Measurements from ENCODE around the gene ATP2B2. TPM values are rescaled to one million over a fixed set of nuclear protein-coding genes. Genes with fewer than 3 reads are reported as not detected.

The ATP2B2 gene
- total and polyA plus RNA-seq, 7 donors, result 0.08 to 6.5 (median 0.77) TPM

DNA sequence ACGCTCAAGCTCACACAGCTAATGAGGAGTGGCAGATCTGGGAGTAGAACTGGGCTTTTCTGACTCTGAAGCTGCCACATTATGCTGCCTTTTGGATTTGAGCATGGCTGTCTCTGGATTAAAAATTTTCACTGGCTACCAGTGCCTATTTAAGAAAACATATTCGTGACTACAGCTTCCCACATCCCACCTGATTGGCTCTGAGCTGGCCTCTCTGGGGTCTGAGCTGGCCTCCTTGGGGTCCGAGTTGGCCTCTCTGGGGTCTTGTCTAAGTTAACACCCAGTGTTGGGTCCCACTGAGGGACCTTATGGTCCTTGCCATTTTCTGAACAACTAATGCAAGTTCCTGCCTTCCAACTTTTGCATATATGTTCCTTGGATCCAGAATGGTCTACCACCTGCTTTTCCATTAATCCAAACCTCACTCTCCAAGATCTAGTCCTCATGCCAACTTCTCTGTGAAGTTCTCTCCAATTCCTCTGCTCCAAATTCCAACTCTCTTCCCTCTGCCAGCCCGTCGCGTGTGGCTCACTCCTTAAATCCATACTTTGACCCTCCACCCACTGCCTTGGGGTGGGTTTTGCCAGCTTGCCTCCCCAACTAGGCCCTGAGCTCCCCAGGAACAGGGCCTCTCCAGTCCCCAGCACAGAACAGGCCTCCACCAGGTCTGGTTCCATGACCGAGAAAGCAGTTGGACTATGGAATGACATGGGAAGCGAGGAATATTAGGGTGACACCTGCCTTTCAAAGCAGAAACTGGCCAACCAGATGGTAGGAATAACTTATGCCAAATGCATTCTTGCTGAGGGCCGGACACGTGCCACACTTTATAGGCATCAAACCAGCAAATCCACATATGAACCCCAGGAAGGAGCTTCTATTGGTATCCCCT lies 42.5 kb downstream of the ATP2B2 start:
- H3K27me3 ChIP-seq (ENCODE audit: insufficient read depth in 3 of 3, low read length in 2 of 3), result no peaks in the 10 kb centered on the region
- no peak for ATAC-seq
- H3K27ac ChIP-seq, result peak overlapping the region; percentile 78
- no peak for DNase-seq
- H3K9me3 ChIP-seq, result no peaks in the 10 kb centered on the region
- peaks cover 23% of the 10 kb centered on the region for H3K4me1 ChIP-seq
- no peak overlapping the region for H3K4me3 ChIP-seq
- 60 to 78% (median 63%) methylated on average over 10 of the region's 10 CpGs for WGBS, 3 donors
- intact Hi-C loops (cut with DNase I), result no loop called here
- TF ChIP-seq, protein P1, sequence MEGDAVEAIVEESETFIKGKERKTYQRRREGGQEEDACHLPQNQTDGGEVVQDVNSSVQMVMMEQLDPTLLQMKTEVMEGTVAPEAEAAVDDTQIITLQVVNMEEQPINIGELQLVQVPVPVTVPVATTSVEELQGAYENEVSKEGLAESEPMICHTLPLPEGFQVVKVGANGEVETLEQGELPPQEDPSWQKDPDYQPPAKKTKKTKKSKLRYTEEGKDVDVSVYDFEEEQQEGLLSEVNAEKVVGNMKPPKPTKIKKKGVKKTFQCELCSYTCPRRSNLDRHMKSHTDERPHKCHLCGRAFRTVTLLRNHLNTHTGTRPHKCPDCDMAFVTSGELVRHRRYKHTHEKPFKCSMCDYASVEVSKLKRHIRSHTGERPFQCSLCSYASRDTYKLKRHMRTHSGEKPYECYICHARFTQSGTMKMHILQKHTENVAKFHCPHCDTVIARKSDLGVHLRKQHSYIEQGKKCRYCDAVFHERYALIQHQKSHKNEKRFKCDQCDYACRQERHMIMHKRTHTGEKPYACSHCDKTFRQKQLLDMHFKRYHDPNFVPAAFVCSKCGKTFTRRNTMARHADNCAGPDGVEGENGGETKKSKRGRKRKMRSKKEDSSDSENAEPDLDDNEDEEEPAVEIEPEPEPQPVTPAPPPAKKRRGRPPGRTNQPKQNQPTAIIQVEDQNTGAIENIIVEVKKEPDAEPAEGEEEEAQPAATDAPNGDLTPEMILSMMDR (IDR thresholded peaks at IDR 0.05), result no peak
- no peaks in the 10 kb centered on the region for H3K36me3 ChIP-seq (ENCODE audit: insufficient read depth in 1 of 2, low read depth in 1 of 2)

DNA sequence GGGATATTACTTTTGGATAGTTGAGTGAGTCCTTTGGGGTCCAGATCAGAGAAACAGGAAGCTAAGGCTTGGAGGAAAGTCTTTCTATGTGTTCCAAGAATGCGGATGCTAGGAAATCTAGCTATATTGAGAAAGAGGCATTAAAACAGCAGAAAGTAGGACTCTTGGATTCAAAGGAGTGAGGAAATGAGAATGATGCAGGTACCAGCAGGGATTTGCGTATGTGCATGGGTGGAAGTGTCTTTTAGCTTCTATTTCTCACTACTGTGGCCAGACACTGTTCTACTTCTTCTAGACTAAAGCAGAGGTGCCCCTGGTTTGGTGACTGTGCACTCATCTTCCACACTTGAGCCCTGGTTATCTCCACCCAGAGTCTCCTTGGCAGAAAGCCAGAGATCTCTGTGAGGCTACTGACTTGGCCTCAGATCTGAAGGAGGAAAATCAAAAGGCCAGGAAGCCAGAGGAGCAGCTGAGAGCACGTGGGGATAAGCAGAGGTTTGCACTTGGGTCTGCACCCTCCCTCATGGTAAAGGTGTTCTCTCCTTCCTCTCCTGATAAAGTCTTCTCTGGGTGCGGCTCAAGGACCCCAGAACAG lies 44.3 kb downstream of the ATP2B2 start:
- no peak overlapping the region for H3K27ac ChIP-seq
- ATAC-seq, result no peak
- TF ChIP-seq, protein P1 (IDR thresholded peaks at IDR 0.05), result no peak
- H3K36me3 ChIP-seq (ENCODE audit: insufficient read depth in 1 of 2, low read depth in 1 of 2), result no peaks in the 10 kb centered on the region
- 62 to 68% (median 67%) methylated on average over 4 of the region's 4 CpGs for WGBS, 3 donors
- no peaks in the 10 kb centered on the region for H3K27me3 ChIP-seq (ENCODE audit: insufficient read depth in 3 of 3, low read length in 2 of 3)
- no peaks in the 10 kb centered on the region for H3K9me3 ChIP-seq
- intact Hi-C loops (cut with DNase I), result no loop called here
- DNase-seq, result no peak
- peaks cover 21% of the 10 kb centered on the region for H3K4me1 ChIP-seq
- no peak overlapping the region for H3K4me3 ChIP-seq

DNA sequence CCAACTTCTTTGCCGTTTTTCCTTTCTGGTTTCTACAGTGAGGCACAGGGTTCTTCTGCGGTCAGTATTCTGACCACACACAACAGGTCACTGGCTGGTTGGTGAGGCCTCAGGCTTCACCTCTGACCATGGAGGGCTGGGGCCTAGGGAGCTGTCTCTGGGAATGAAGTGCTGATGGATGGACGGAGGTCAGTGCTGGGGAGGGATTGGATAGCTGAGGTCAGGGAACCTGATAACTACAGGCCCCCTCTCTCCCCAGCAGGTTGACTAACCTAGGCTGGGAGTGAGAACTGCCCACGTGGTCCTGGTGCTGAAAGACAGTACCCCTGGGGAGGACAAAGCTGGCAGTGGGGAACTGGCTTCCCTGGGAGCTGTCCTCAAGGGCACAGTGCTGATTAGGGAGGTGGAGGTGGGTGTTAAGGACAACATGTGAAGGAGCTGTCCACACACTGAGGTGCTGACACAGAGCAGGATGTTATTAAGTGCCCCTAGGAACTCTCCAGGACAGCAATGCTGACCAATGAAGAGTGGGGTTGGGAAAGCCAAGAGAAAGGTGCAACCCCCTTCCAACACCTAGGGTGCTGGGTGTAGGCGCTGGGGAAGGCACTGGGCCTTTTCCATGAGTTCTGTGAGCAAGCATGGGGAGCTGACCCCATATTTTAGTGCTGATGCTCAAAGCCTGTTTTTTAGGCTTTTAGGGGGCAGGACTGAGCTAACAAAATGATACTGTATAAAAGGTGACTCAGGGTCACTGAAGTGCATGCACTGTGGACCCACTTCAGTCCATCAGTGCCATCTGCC lies 45.2 kb downstream of the ATP2B2 start:
- WGBS, 3 donors, result 36 to 44% (median 39%) methylated on average over 5 of the region's 5 CpGs
- H3K9me3 ChIP-seq, result no peaks in the 10 kb centered on the region
- H3K4me1 ChIP-seq, result peaks cover 21% of the 10 kb centered on the region
- peak; percentile 77 to 91 (median 80) for ATAC-seq
- no peaks in the 10 kb centered on the region for H3K36me3 ChIP-seq (ENCODE audit: insufficient read depth in 1 of 2, low read depth in 1 of 2)
- no peak overlapping the region for H3K27ac ChIP-seq
- intact Hi-C loops (cut with DNase I), result no loop called here
- no peak overlapping the region for H3K4me3 ChIP-seq
- TF ChIP-seq, protein P1 (IDR thresholded peaks at IDR 0.05), result no peak
- H3K27me3 ChIP-seq (ENCODE audit: insufficient read depth in 3 of 3, low read length in 2 of 3), result no peaks in the 10 kb centered on the region
- peak; percentile 37 to 79 for DNase-seq

DNA sequence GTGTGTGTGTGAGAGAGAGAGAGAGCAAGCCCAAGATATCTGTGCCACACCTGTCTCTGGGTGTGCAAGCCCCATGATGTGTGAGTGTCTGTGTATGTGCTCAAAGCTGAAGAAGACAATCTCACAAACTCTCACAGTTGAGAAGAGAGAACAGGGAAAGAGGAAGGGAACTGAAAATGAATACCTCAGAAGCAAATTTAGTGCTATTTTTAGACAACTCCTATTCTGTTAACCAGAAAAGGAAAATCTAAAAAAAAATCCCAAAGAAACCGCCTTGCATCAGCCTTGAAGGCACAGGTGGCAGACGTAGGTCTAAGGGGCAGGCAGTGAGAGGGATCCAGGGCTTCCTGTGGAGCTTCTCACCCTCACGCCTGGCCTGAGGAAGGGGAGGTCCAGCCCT lies 47.8 kb downstream of the ATP2B2 start:
- 28 to 43% (median 30%) methylated on average over 3 of the region's 3 CpGs for WGBS, 3 donors
- intact Hi-C loops (cut with DNase I), result no loop called here

More for the DNA sequence above, 47.8 kb downstream of the ATP2B2 start:
- no peaks in the 10 kb centered on the region for H3K27me3 ChIP-seq (ENCODE audit: insufficient read depth in 3 of 3, low read length in 2 of 3)
- H3K4me3 ChIP-seq, result no peak overlapping the region
- no peak for ATAC-seq
- H3K4me1 ChIP-seq, result peaks cover 2% of the 10 kb centered on the region
- H3K36me3 ChIP-seq (ENCODE audit: insufficient read depth in 1 of 2, low read depth in 1 of 2), result no peaks in the 10 kb centered on the region
- no peak overlapping the region for H3K27ac ChIP-seq
- H3K9me3 ChIP-seq, result no peaks in the 10 kb centered on the region
- no peak for DNase-seq
- TF ChIP-seq, protein P1 (IDR thresholded peaks at IDR 0.05), result no peak

All from psoas muscle (tissue), 8 donors.